MCF 10A (cell line): ENCODE measurements around the gene MPDZ. TPM values are rescaled to one million over a fixed set of nuclear protein-coding genes. Genes with fewer than 3 reads are reported as not detected.
"Not testable (repeated sequence)": the region's sequence is repeated elsewhere in the genome, so short reads cannot be mapped to it uniquely, and the experiment has no call there.

ENCODE experiments used
- BruUV-seq: library from RNA; stranded (reverse); fragments of 400-500 nt; replicated peaks from 2 replicates; lab custom pipeline; 2021; lab: Mats Ljungman, UMichigan
- CTCF ChIA-PET: fragments of 300-600 bp; sonication (Branson Sonifier 250); formaldehyde crosslinking; extraction: SDS; loops from one replicate; lab custom pipeline; 2021; ENCODE audit warnings: antibody characterized with exemption, inconsistent platforms; lab: Yijun Ruan, JAX
- POLR2A ChIA-PET: fragments of 300-600, 350-650 bp; sonication (Branson Sonifier 250); formaldehyde crosslinking; extraction: SDS; loops from one replicate; lab custom pipeline; 2020; ENCODE audit warnings: antibody characterized with exemption, inconsistent platforms; lab: Yijun Ruan, JAX
- DNase-seq: peaks from one replicate; pipeline ENCODE4 v3.0.0-alpha.2; 2018; ENCODE audit not compliant: unreplicated experiment
- H3K27ac Mint-ChIP-seq: one replicate; pipeline ENCODE4 v1.8.0; 2022; ENCODE audit warnings: mild to moderate bottlenecking, low read depth, mixed read lengths; ENCODE audit not compliant: unreplicated experiment
- H3K27me3 Mint-ChIP-seq: one replicate; pipeline ENCODE4 v1.8.0; 2022; ENCODE audit warnings: mixed read lengths; ENCODE audit not compliant: insufficient read depth, unreplicated experiment
- H3K36me3 Mint-ChIP-seq: one replicate; pipeline ENCODE4 v1.8.0; 2022; ENCODE audit warnings: mild to moderate bottlenecking, moderate library complexity, mixed read lengths; ENCODE audit not compliant: insufficient read depth, unreplicated experiment
- H3K4me1 Mint-ChIP-seq: one replicate; pipeline ENCODE4 v1.8.0; 2022; ENCODE audit warnings: mixed read lengths; ENCODE audit not compliant: insufficient read depth, unreplicated experiment
- H3K4me3 Mint-ChIP-seq: one replicate; pipeline ENCODE4 v1.8.0; 2022; ENCODE audit warnings: mild to moderate bottlenecking, moderate library complexity, mixed read lengths; ENCODE audit not compliant: unreplicated experiment
- H3K9me3 Mint-ChIP-seq: one replicate; pipeline ENCODE4 v1.8.0; 2022; ENCODE audit warnings: mixed read lengths; ENCODE audit not compliant: unreplicated experiment
- intact Hi-C: fragments of 100-400 bp; cut with micrococcal nuclease; formaldehyde crosslinking; loops from 2 replicates; pipeline ENCODE4 v1.14.1; 2022
- total RNA-seq: library from RNA; stranded (reverse); gene quantifications from 2 replicates; pipeline ENCODE4 v1.2.3, GENCODE V29; 2022
- TF ChIP-seq, protein P1 (sequence below): fragments of 200-600 bp; IDR thresholded peaks from one replicate; pipeline ENCODE4 v1.8.0; 2022; ENCODE audit warnings: antibody characterized with exemption, mild to moderate bottlenecking; ENCODE audit not compliant: unreplicated experiment

MPDZ gene
- total RNA-seq, 1 experiment from 2014 or later, result 8.8 TPM

GRCh38 chr9:13224366-13224765 lies 55.1 kb downstream of the MPDZ start:
- POLR2A ChIA-PET, result no interaction called here

DNA sequence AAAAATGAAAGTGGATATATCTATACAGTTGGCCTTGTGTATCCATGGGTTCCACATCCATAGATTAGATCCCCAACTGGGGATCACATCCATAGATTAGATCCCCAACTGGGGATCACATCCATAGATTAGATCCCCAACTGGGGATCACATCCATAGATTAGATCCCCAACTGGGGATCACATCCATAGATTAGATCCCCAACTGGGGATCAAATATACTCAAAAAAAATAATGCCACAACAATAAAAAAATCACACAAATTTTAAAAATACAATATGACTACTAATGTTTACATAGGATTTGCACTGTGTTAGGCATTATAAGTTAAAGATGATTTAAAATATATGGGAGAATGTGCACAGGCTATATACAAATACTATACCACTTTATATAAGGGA lies 56.8 kb downstream of the MPDZ start:
- BruUV-seq, H3K27me3 Mint-ChIP-seq, H3K36me3 Mint-ChIP-seq, H3K27ac Mint-ChIP-seq, H3K9me3 Mint-ChIP-seq, intact Hi-C loops, DNase-seq, H3K4me1 Mint-ChIP-seq, CTCF ChIA-PET, POLR2A ChIA-PET, H3K4me3 Mint-ChIP-seq: not testable (repeated sequence)

More at GRCh38 chr9:13224366-13224765, 55.1 kb downstream of the MPDZ start:
- TF ChIP-seq, protein P1, sequence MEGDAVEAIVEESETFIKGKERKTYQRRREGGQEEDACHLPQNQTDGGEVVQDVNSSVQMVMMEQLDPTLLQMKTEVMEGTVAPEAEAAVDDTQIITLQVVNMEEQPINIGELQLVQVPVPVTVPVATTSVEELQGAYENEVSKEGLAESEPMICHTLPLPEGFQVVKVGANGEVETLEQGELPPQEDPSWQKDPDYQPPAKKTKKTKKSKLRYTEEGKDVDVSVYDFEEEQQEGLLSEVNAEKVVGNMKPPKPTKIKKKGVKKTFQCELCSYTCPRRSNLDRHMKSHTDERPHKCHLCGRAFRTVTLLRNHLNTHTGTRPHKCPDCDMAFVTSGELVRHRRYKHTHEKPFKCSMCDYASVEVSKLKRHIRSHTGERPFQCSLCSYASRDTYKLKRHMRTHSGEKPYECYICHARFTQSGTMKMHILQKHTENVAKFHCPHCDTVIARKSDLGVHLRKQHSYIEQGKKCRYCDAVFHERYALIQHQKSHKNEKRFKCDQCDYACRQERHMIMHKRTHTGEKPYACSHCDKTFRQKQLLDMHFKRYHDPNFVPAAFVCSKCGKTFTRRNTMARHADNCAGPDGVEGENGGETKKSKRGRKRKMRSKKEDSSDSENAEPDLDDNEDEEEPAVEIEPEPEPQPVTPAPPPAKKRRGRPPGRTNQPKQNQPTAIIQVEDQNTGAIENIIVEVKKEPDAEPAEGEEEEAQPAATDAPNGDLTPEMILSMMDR, result no peak
- CTCF ChIA-PET, result no interaction called here
- Mint-ChIP-seq H3K4me3 (no peak overlapping the region), H3K27ac (no peak overlapping the region), H3K36me3 (no peaks in the 10 kb centered on the region), H3K27me3 (no peaks in the 10 kb centered on the region), H3K9me3 (no peaks in the 10 kb centered on the region), H3K4me1 (no peaks in the 10 kb centered on the region)
- DNase-seq, result no peak
- intact Hi-C loops, result no loop called here
- BruUV-seq, result no TSS peak

GRCh38 chr9:13221741-13222140 lies 57.8 kb downstream of the MPDZ start:
- Mint-ChIP-seq H3K27me3 (no peaks in the 10 kb centered on the region), H3K9me3 (no peaks in the 10 kb centered on the region), H3K4me1 (no peaks in the 10 kb centered on the region), H3K27ac (no peak overlapping the region), H3K4me3 (no peak overlapping the region), H3K36me3 (no peaks in the 10 kb centered on the region)
- TF ChIP-seq, protein P1, result no peak
- ChIA-PET CTCF (interaction anchor here (0.7 to 1.3 kb wide), 4 partner anchors 15 to 404 kb away, joined by 3 to 4 read pairs (median 3); no protein-coding TSS in a partner anchor), POLR2A (interaction anchor here (0.5 kb wide), 1 partner anchor 420 kb away, joined by 3 read pairs; no protein-coding TSS in a partner anchor)
- BruUV-seq, result no TSS peak
- intact Hi-C loops, result no loop called here
- DNase-seq, result no peak

DNA sequence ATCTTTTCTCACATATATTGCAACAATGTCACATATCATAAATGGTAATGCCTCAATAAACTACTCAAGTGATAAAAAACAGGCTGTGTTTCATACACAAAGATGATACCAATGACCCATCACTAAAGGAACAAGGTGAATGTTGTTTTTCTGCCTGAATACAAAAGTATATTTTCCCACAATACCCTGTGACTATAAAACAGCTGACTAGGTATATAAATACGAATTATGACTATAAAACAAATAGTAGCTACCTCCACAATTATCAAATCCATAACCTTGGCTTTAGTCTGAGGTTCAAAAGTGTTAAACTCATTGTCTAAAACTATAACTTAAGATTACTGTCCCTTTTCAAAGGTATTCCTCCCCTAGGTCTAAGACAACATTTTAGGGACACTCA lies 58.7 kb downstream of the MPDZ start:
- Mint-ChIP-seq H3K27ac (no peak overlapping the region), H3K9me3 (no peaks in the 10 kb centered on the region), H3K27me3 (no peaks in the 10 kb centered on the region), H3K36me3 (no peaks in the 10 kb centered on the region), H3K4me1 (no peaks in the 10 kb centered on the region), H3K4me3 (no peak overlapping the region)
- no TSS peak for BruUV-seq
- CTCF ChIA-PET, result interaction anchor here (0.6 to 1.3 kb wide), 2 partner anchors 25 to 131 kb away, joined by 3 to 4 read pairs; no protein-coding TSS in a partner anchor
- POLR2A ChIA-PET, result no interaction called here
- DNase-seq, result no peak
- intact Hi-C loops, result no loop called here
- TF ChIP-seq, protein P1, result no peak
